Mesenchymal stem cell (in vitro differentiated cells and primary cell): ENCODE data around the gene ZNF135.
A peak's percentile ranks its signal among the peaks of the same experiment; 100 is the strongest.

Experiments used
- DNase-seq: peaks from one replicate; pipeline ENCODE4 v3.0.0-alpha.2; 2013
- H2AFZ ChIP-seq: one replicate; pipeline ENCODE4 v1.6.1; 2013; ENCODE audit warnings: low read depth, mild to moderate bottlenecking, control low read depth, inconsistent platforms, low read length, moderate library complexity
- H2AK5ac ChIP-seq: 2 replicates; pipeline ENCODE4 v1.6.1; 2013; ENCODE audit warnings: low read length, moderate library complexity, mild to moderate bottlenecking, inconsistent platforms; ENCODE audit not compliant: severe bottlenecking
- H2BK120ac ChIP-seq: one replicate; pipeline ENCODE4 v1.6.1; 2013; ENCODE audit warnings: low read depth, mild to moderate bottlenecking, inconsistent platforms, low read length, moderate library complexity
- H2BK12ac ChIP-seq, 2 experiments: one replicate each; pipeline ENCODE4 v1.6.1; 2013; ENCODE audit warnings: inconsistent platforms in 2 of 2, low read length in 2 of 2, mild to moderate bottlenecking in 2 of 2, moderate library complexity in 2 of 2, control low read depth in 1 of 2
- H2BK15ac ChIP-seq: one replicate; pipeline ENCODE4 v1.6.1; 2013; ENCODE audit warnings: mild to moderate bottlenecking, low read depth, inconsistent platforms; ENCODE audit not compliant: poor library complexity, severe bottlenecking
- H2BK5ac ChIP-seq: 2 replicates; pipeline ENCODE4 v1.6.1; 2013; ENCODE audit warnings: low read depth, mild to moderate bottlenecking, low read length, control low read depth, inconsistent platforms; ENCODE audit not compliant: poor library complexity, severe bottlenecking
- H3K14ac ChIP-seq, 2 experiments: one replicate each; pipeline ENCODE4 v1.6.1; 2013; ENCODE audit warnings: inconsistent platforms in 2 of 2, low read length in 2 of 2, control low read depth in 1 of 2, mild to moderate bottlenecking in 1 of 2, moderate library complexity in 1 of 2
- H3K18ac ChIP-seq, 2 experiments: one replicate each; pipeline ENCODE4 v1.6.1; 2013; ENCODE audit warnings: inconsistent platforms in 2 of 2, low read length in 2 of 2, control low read depth in 1 of 2, low read depth in 1 of 2, mild to moderate bottlenecking in 1 of 2
- H3K23ac ChIP-seq, 2 experiments: one replicate each; pipeline ENCODE4 v1.6.1; 2013; ENCODE audit warnings: inconsistent platforms in 2 of 2, low read length in 2 of 2, mild to moderate bottlenecking in 2 of 2, moderate library complexity in 2 of 2, control low read depth in 1 of 2
- H3K27ac ChIP-seq: 2 replicates; pipeline ENCODE4 v1.5.1; 2013; ENCODE audit warnings: mild to moderate bottlenecking, moderate library complexity, low read length, control low read depth, inconsistent platforms; ENCODE audit not compliant: poor library complexity, severe bottlenecking
- H3K27me3 ChIP-seq, 2 experiments: 2 replicates each; pipeline versions ENCODE4 v1.6.1 to v1.7.0; 2013; ENCODE audit warnings: low read length in 2 of 2, mild to moderate bottlenecking in 2 of 2, moderate library complexity in 2 of 2, control low read depth in 1 of 2, inconsistent platforms in 1 of 2; ENCODE audit not compliant: control insufficient read depth in 1 of 2, insufficient read depth in 1 of 2
- H3K36me3 ChIP-seq, 2 experiments: 2 replicates each; pipeline versions ENCODE4 v1.6.1 to v1.7.0; 2013; ENCODE audit warnings: low read length in 2 of 2, control low read depth in 1 of 2, inconsistent platforms in 1 of 2, low read depth in 1 of 2, mild to moderate bottlenecking in 1 of 2; ENCODE audit not compliant: insufficient read depth in 2 of 2, control insufficient read depth in 1 of 2
- H3K4ac ChIP-seq, 2 experiments: one replicate each; pipeline ENCODE4 v1.6.1; 2013; ENCODE audit warnings: inconsistent platforms in 2 of 2, low read length in 2 of 2, mild to moderate bottlenecking in 2 of 2, moderate library complexity in 2 of 2, control low read depth in 1 of 2, low read depth in 1 of 2
- H3K4me1 ChIP-seq: 2 replicates; pipeline ENCODE4 v1.6.1; 2013; ENCODE audit warnings: low read depth, low read length, control low read depth; ENCODE audit not compliant: control insufficient read depth, insufficient read depth
- H3K4me2 ChIP-seq: 2 replicates; pipeline ENCODE4 v1.6.1; 2013; ENCODE audit warnings: low read length, mild to moderate bottlenecking, inconsistent platforms; ENCODE audit not compliant: poor library complexity, severe bottlenecking
- H3K4me3 ChIP-seq, 2 experiments: 2 replicates each; pipeline versions ENCODE4 v1.5.1 to v1.7.0; 2013; ENCODE audit warnings: low read length in 2 of 2, mild to moderate bottlenecking in 2 of 2, control low read depth in 1 of 2, low read depth in 1 of 2; ENCODE audit not compliant: insufficient read depth in 1 of 2
- H3K79me1 ChIP-seq: replicated peaks from 2 replicates; pipeline ENCODE4 v1.6.1; 2013; ENCODE audit warnings: mild to moderate bottlenecking, control low read depth, low read length, inconsistent platforms; ENCODE audit not compliant: poor library complexity, severe bottlenecking
- H3K9ac ChIP-seq: 2 replicates; pipeline ENCODE4 v1.7.0; 2013; ENCODE audit warnings: mild to moderate bottlenecking, low read length, moderate library complexity
- H3K9me3 ChIP-seq: 2 replicates; pipeline ENCODE4 v1.7.0; 2013; ENCODE audit warnings: mild to moderate bottlenecking, low read length; ENCODE audit not compliant: control insufficient read depth
- H4K8ac ChIP-seq: one replicate; pipeline ENCODE4 v1.6.1; 2013; ENCODE audit warnings: inconsistent platforms, mild to moderate bottlenecking, low read length, moderate library complexity
- H4K91ac ChIP-seq: one replicate; pipeline ENCODE4 v1.6.1; 2013; ENCODE audit warnings: mild to moderate bottlenecking, low read length, inconsistent platforms
- WGBS: methylation state at CpG from one replicate; pipeline ENCODE4 v1.1.7; 2013; ENCODE audit warnings: mixed read lengths; 5-methylcytosine and 5-hydroxymethylcytosine counted together

Gene ZNF135

GRCh38 chr19:58014141-58014540 is 44.9 kb upstream of the ZNF135 start:
- Histone ChIP-seq H3K9ac (no peak overlapping the region), H3K4me3 (no peak overlapping the region), H3K23ac (no peak overlapping the region), H2AK5ac (no peak overlapping the region), H2AFZ (no peak overlapping the region), H3K79me1 (peaks cover 4% of the 10 kb centered on the region), H3K14ac (no peak overlapping the region), H4K91ac (no peak overlapping the region), H2BK5ac (no peak overlapping the region), H4K8ac (no peak overlapping the region), H3K27ac (no peak overlapping the region), H3K27me3 (no peaks in the 10 kb centered on the region), H2BK12ac (no peak overlapping the region), H3K4me1 (no peaks in the 10 kb centered on the region), H3K36me3 (peaks cover 0 to 22% of the 10 kb centered on the region in 2 experiments), H3K4me2 (no peak overlapping the region), H2BK15ac (no peak overlapping the region), H3K4ac (no peak overlapping the region), H2BK120ac (no peak overlapping the region), H3K18ac (no peak overlapping the region), H3K9me3 (peaks cover 54% of the 10 kb centered on the region)
- 65% methylated on average over 5 of the region's 5 CpGs for WGBS
- DNase-seq = no peak

- Histone ChIP-seq H3K4ac (no peak overlapping the region), H4K91ac (no peak overlapping the region), H3K9ac (no peak overlapping the region), H3K14ac (no peak overlapping the region), H3K18ac (no peak overlapping the region), H3K36me3 (no peaks in the 10 kb centered on the region), H2BK12ac (no peak overlapping the region), H3K27ac (no peak overlapping the region), H3K9me3 (peaks cover 27% of the 10 kb centered on the region), H3K4me1 (no peaks in the 10 kb centered on the region), H3K23ac (no peak overlapping the region), H4K8ac (no peak overlapping the region), H2AFZ (no peak overlapping the region), H2BK15ac (no peak overlapping the region), H3K79me1 (no peaks in the 10 kb centered on the region), H2AK5ac (no peak overlapping the region), H3K4me2 (no peak overlapping the region), H3K4me3 (no peak overlapping the region), H3K27me3 (no peaks in the 10 kb centered on the region), H2BK5ac (no peak overlapping the region), H2BK120ac (no peak overlapping the region)
- WGBS = 66% methylated on average over 7 of the region's 7 CpGs
- DNase-seq = no peak
Observed at GRCh38 chr19:58020129-58020528, 39.0 kb upstream of the ZNF135 start.

GRCh38 chr19:58021541-58022282 is 37.4 kb upstream of the ZNF135 start:
- Histone ChIP-seq H2BK5ac (no peak overlapping the region), H3K27me3 (no peaks in the 10 kb centered on the region), H3K4me1 (no peaks in the 10 kb centered on the region), H2BK120ac (no peak overlapping the region), H3K36me3 (no peaks in the 10 kb centered on the region), H4K8ac (no peak overlapping the region), H3K18ac (no peak overlapping the region), H3K27ac (no peak overlapping the region), H3K9ac (no peak overlapping the region), H4K91ac (no peak overlapping the region), H3K9me3 (peaks cover 20% of the 10 kb centered on the region), H2BK15ac (no peak overlapping the region), H3K79me1 (no peaks in the 10 kb centered on the region), H3K23ac (no peak overlapping the region), H3K4ac (no peak overlapping the region), H3K4me2 (no peak overlapping the region), H3K4me3 (no peak overlapping the region), H2AK5ac (no peak overlapping the region), H2BK12ac (no peak overlapping the region), H2AFZ (no peak overlapping the region), H3K14ac (no peak overlapping the region)
- peak; percentile 23 for DNase-seq
- 70% methylated on average over 27 of the region's 30 CpGs for WGBS

DNA sequence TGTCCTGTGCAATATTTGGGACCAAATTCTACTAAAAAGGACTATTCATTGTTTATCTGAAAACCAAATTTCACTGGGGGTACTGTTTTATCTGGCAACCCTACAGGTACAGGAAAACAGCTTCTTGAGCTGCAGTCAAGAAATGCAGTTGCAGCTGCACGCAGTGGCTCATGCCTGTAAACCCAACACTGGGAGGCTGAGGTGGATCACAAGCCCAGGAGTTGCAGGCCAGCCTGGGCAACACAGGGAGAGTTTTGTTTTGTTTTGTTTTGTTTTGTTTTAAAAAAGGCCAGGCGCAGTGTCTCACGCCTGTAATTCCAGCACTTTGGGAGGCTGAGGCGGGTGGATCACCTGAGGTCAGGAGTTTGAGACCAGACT is 36.8 kb upstream of the ZNF135 start:
- Histone ChIP-seq H2BK15ac (no peak overlapping the region), H2AFZ (no peak overlapping the region), H3K4me2 (no peak overlapping the region), H3K4me1 (no peaks in the 10 kb centered on the region), H3K27ac (no peak overlapping the region), H3K18ac (no peak overlapping the region), H3K9ac (no peak overlapping the region), H2AK5ac (no peak overlapping the region), H3K4ac (no peak overlapping the region), H3K23ac (no peak overlapping the region), H3K4me3 (no peak overlapping the region), H2BK5ac (no peak overlapping the region), H4K8ac (no peak overlapping the region), H2BK12ac (no peak overlapping the region), H3K9me3 (peaks cover 15% of the 10 kb centered on the region), H2BK120ac (no peak overlapping the region), H3K36me3 (no peaks in the 10 kb centered on the region), H3K14ac (no peak overlapping the region), H3K79me1 (no peaks in the 10 kb centered on the region), H3K27me3 (no peaks in the 10 kb centered on the region), H4K91ac (no peak overlapping the region)
- WGBS = 82% methylated on average over 4 of the region's 4 CpGs
- DNase-seq = no peak
